HG03103 (cell line): ENCODE measurements around the gene ASTN2.

ENCODE experiments used
- ATAC-seq: cut with Tn5 transposase; IDR thresholded peaks from one replicate; pipeline ENCODE4 v1.9.1; 2021; ENCODE audit warnings: low read depth; ENCODE audit not compliant: unreplicated experiment

Gene ASTN2

DNA sequence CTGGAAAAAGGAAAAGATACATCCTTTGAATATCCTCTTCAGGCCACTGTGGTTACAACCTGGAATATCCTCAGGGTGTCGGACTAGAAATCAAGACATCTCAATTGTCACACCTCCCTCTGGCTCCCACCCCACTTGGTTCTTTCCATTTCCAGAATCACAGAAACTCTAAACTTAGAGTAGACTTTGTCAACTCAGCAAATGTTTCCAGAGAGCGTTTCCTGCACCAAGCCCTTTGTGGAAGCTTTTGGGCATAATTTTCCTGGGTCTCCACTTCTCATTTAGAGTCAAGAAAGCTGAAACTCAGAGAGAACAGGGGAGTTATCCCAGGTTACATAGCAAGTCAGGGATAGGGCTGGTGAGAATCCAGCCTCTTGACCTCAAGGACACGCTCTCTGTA, 108.8 kb downstream of the ASTN2 start:
- no peak for ATAC-seq

DNA sequence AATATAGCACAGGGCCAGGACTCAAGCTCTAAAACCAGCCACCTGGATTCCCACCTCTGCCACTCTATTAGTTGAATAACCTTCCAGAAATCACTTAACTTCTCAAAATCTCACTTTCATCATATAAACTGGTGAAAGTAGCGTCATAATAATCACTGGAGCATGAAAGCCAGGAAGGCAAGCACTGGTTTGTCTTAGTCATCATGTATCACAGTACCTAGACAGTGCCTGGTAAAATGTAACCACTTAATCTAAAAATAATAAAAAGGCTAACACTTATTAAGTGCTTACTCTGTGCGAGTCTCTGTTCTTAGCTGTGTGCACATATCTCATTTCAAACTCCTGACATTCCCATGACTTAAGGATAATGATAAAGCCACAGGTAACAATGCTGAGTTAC, 109.4 kb downstream of the ASTN2 start:
- no peak for ATAC-seq

- ATAC-seq: no peak
These were observed 110.3 kb downstream of the ASTN2 start for GRCh38 chr9:117304549-117304948.

- ATAC-seq: no peak
These were observed 111.1 kb downstream of the ASTN2 start for GRCh38 chr9:117303643-117304230.

GRCh38 chr9:117302487-117302886, 112.4 kb downstream of the ASTN2 start:
- ATAC-seq: no peak

DNA sequence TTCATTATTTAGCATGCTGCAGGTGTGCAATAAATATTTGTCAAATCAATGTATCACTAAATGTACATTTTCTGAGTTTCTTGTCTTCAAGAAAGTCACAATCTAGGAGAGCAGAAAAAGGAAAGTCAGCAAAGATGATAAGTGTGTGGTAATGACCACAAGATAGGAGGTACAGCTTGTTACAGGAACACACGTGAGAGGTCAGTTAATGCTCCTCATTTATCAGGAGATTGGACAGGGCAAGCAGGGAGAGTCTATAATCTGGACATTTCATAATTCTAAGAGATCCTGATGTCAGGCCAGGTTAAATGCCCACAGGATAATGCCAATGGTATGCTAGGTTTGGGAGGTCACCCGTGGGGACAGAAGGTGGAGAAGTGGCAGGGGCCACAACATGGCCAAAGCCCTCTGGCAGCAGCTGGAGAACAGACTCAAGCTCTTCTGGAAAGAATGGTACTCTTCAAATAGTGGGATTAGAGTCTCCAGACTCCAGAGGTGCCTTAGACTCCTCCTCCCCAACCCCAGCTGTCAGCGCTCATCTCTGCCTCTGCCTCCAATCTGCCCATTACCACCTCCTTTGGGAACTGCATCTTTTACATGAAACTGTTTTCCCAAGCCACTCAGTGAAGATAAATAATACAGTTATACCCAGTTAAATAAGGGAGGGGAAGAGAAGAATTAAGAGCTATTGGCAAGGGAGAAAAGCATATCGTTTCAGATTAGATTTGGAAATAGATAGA, 114.3 kb downstream of the ASTN2 start:
- no peak for ATAC-seq

DNA sequence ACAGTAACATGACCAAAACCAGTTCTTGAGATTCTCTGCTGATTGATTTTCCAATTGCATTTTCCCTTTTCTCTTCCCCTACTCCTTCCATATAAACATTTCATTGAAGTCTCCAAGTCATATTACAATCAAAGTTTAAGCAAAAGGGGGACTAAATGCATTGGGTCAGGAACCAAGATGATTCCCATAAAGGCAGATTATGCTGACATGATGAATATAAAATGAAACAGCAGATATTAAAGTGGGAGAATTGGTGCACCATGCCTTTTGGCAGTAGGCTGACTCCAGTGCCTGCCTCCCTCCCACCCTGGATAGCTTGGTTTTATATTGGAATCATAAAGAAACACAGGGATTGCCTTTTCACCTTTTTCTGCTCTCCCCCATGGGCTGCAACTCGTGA, 118.4 kb downstream of the ASTN2 start:
- no peak for ATAC-seq

DNA sequence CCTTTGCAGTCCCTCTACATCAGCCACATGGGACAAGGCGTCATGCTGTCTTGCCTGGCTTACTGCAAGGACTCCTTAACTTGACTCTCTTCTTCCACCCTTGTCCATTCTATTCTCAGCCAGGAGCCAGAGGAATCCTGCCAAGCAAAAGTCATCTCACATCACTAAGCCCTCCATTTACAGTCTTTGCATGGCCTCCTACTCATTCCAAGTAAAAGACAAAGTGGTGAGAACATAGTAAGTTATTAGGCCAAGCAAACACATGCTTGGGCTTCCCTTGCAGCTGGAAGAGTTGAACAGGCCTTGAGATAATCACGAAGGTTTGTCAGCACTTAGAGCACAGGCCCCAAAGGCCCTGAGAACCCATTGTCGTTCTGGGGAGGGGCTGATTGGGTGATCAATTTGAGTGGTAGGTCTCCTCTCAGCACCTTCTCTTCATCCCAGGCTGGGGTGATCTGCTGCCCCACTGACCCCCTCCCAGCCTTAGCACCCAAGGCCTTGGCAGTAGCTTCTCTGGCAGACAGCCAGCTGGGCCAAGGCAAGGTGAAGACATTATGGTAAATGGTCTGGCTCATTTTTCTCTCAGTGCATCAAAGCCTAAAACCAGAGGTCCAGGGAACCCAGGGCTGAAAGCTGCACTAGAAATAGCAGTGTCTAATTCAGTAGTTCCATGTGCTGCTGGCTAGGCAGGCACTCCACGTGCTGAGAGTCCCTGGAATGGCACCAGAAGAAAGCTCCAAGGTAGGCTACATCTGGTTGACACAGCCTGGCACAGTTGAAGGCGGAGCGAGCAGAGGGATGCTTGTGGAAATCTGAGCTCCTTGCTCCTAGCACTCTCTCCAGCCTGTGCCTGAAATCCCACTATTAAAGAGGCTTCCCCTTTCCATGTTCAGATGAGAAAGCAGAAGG, 121.4 kb downstream of the ASTN2 start:
- ATAC-seq: no peak

DNA sequence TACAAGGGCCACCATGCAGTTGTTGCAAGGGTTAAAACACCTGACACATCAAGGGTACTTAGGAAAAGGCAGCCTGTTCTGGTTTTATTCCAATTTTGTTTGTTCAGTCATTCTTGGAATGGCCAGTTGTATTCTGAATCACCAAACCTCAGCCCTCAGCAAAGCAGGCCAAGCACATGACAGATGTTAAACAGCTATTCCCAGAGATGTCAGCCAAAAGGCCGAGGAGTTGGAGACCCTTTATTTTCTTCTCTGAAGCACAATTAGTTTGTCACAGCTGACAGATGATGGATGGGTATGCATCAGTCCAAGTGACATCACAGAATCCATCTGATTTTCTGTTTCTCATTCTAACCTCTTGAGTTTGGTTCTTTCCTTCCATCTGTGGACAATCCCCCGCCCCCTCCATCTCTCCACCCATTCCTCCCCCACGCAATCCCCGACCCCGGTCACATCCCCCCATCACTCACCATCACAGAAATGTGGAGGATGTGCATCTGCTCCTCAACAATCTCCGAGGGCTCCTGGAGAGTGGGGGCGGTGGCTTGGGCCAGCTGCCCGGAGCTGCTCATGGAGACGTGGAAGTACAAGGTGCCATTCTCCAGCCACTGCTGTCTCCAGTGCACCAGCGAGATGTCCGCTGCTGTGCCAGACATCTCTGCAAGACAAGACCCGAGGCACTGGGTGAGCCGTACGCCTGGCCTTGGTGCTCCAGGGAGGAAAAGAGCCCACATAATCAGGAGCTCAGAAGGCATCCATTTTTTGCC, 123.8 kb downstream of the ASTN2 start:
- ATAC-seq: no peak

GRCh38 chr9:117290306-117290840, 124.5 kb downstream of the ASTN2 start:
- ATAC-seq: no peak

GRCh38 chr9:117286245-117286644, 128.6 kb downstream of the ASTN2 start:
- no peak for ATAC-seq

GRCh38 chr9:117284414-117284813, 130.4 kb downstream of the ASTN2 start:
- no peak for ATAC-seq

DNA sequence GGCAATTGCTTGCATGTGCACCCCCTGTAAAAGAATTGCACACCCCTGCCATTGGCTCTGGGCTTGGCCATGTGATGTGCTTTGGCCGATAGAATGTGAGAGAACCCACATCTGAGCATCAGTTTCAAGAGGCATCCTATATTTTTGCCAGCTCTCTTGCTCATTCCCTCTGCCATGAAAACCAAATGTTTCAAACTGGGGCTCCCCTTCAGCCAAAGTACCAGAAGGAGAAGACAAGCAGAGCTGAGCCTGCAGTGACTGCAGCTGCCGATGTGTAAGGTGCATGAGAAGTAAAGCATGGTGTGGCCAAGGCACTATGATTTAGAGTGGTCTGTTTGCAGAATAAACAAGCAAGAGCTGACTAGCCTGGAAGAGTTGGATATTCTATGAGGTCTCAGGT, 132.3 kb downstream of the ASTN2 start:
- ATAC-seq: no peak

DNA sequence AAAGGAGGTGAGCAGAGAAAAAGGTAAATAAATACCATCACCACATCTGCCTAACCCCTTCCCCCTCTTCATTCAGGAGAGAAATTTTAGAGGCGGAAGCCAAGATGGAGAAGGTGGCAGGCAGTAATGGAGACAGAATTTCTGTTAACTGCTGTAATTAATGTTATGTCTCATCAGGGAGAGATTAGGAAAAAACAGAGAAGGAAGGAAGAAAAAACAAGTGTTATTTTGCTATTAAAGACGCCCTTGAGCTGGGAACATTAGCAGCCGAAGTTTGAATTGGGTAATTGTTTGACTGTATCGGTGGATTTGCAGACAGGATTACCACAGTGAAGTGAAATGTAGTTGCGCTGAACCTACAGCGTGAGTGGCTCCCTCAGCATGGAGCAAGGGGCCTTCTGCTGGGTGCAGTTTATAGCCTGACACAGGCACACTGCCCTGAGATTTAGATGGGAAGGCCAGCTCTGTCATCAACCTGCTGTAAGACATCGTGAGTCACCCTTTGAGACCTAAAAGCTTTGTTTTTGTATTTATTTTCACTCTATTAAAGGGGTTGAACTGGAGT, 136.3 kb downstream of the ASTN2 start:
- no peak for ATAC-seq

- no peak for ATAC-seq
These were observed 136.8 kb downstream of the ASTN2 start for GRCh38 chr9:117278020-117278419.

DNA sequence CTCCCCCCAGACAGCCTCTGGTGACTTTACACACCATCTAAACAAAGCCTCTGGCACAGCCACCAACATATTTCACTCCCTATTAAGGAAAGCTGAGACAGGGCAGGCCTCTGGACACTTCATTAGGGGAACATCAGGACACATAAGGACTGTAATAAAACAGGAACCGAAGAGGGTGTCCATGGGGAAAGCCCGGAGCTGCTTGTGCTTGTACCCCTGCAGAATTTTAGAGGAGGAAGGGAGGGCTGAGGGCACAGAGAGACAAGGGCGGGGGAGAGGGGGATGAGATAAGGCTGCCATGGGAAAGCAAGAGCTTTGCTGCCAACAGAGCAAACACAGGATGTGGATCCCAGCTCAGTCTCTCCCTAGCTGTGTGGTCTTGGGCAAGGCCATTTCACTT, 138.4 kb downstream of the ASTN2 start:
- ATAC-seq: no peak

- ATAC-seq: no peak
These were observed 141.2 kb downstream of the ASTN2 start for GRCh38 chr9:117273612-117274011.

GRCh38 chr9:117268847-117269446, 145.9 kb downstream of the ASTN2 start:
- ATAC-seq: no peak

GRCh38 chr9:117266855-117267497, 147.9 kb downstream of the ASTN2 start:
- no peak for ATAC-seq
